HCT116 (cell line): Measurements from ENCODE around the gene P2RX1. TPM values are rescaled to one million over a fixed set of nuclear protein-coding genes. Genes with fewer than 3 reads are reported as not detected.

Source experiments
- ATAC-seq: fragments of 200-7000 bp; cut with Tn5 transposase; 2 replicates; pipeline ENCODE4 v1.9.1; 2020; ENCODE audit warnings: mild to moderate bottlenecking, moderate library complexity
- BruUV-seq: library from RNA; stranded (reverse); fragments of 400-500 nt; replicated peaks from 2 replicates; lab custom pipeline; 2021; lab: Mats Ljungman, UMichigan
- CTCF ChIA-PET: fragments of 300-600 bp; sonication (Branson Sonifier 250); formaldehyde crosslinking; loops from one replicate; lab custom pipeline; 2021; ENCODE audit warnings: antibody characterized with exemption; lab: Charles Lee
- POLR2A ChIA-PET: fragments of 300-600, 350-600 bp; sonication (Branson Sonifier 250); formaldehyde crosslinking; loops from one replicate; lab custom pipeline; 2021; ENCODE audit warnings: antibody characterized with exemption; lab: Charles Lee
- RAD21 ChIA-PET, 2 experiments: fragments of 300-600 bp; sonication (Branson Sonifier 250); formaldehyde crosslinking; loops; one replicate each; lab custom pipeline; 2023; ENCODE audit warnings: low total read pairs in 2 of 2; ENCODE audit not compliant: uncharacterized antibody in 2 of 2, unreplicated experiment in 2 of 2, low non-redundant PET in 1 of 2; lab: Charles Lee
- DNase-seq: peaks from one replicate; pipeline ENCODE4 v3.0.0-alpha.2; 2010; ENCODE audit warnings: low read depth, low spot score
- H2AFZ ChIP-seq: fragments of 200-600 bp; shearing (Covaris generic), sonication (generic); 2 replicates; pipeline ENCODE4 v1.6.1; 2017; ENCODE audit warnings: low read depth, mixed run types, mixed read lengths, antibody characterized with exemption, low read length; ENCODE audit not compliant: poor library complexity, severe bottlenecking
- H3K27ac ChIP-seq: 2 replicates; pipeline ENCODE4 v1.5.1; 2012; ENCODE audit warnings: low read depth, low read length
- H3K27me3 ChIP-seq: fragments of 200-600 bp; sonication (generic); 2 replicates; pipeline ENCODE4 v1.6.1; 2016; ENCODE audit warnings: mixed run types, low read length, mixed read lengths; ENCODE audit not compliant: insufficient read depth
- H3K36me3 ChIP-seq, 2 experiments: fragments of 200-500 bp in 1 of 2; fragments of 200-600 bp in 1 of 2; sonication (Bioruptor generic) in 1 of 2; sonication (generic) in 1 of 2; 2 replicates each; pipeline versions ENCODE4 v1.5.1 to v1.6.1; 2014 to 2016; ENCODE audit warnings: low read length in 2 of 2, inconsistent platforms in 1 of 2, mixed read lengths in 1 of 2, mixed run types in 1 of 2; ENCODE audit not compliant: insufficient read depth in 2 of 2, control insufficient read depth in 1 of 2
- H3K4me1 ChIP-seq, 2 experiments: fragments of 200-600 bp in 1 of 2; sonication (generic) in 1 of 2; 2 replicates each; pipeline versions ENCODE4 v1.5.1 to v1.6.1; 2012 to 2017; ENCODE audit warnings: low read length in 2 of 2, inconsistent platforms in 1 of 2, mild to moderate bottlenecking in 1 of 2, mixed read lengths in 1 of 2, mixed run types in 1 of 2, moderate library complexity in 1 of 2; ENCODE audit not compliant: insufficient read depth in 2 of 2, control insufficient read depth in 1 of 2
- H3K4me2 ChIP-seq: fragments of 200-600 bp; sonication (generic); 2 replicates; pipeline ENCODE4 v1.6.1; 2017; ENCODE audit warnings: mixed run types, low read length, mixed read lengths
- H3K4me3 ChIP-seq, 2 experiments: fragments of 200-600 bp in 1 of 2; sonication (generic) in 1 of 2; replicated peaks in 1 of 2; 2 replicates each; pipeline ENCODE4 v1.5.1; 2011 to 2016; ENCODE audit warnings: low read length in 2 of 2, control low read depth in 1 of 2, low read depth in 1 of 2, mild to moderate bottlenecking in 1 of 2, mixed read lengths in 1 of 2, mixed run types in 1 of 2
- H3K79me2 ChIP-seq: fragments of 200-600 bp; sonication (generic); 2 replicates; pipeline ENCODE4 v1.6.1; 2017; ENCODE audit warnings: mild to moderate bottlenecking, mixed run types, low read length, moderate library complexity, mixed read lengths; ENCODE audit not compliant: insufficient read depth
- H3K9ac ChIP-seq: fragments of 200-600 bp; sonication (generic); 2 replicates; pipeline ENCODE4 v1.6.1; 2016; ENCODE audit warnings: low read length, mixed read lengths
- H3K9me2 ChIP-seq: fragments of 200-600 bp; sonication (generic), shearing (Covaris generic); 2 replicates; pipeline ENCODE4 v1.6.1; 2017; ENCODE audit warnings: mixed run types, mild to moderate bottlenecking, moderate library complexity; ENCODE audit not compliant: insufficient read depth
- H3K9me3 ChIP-seq, 2 experiments: fragments of 200-500 bp in 1 of 2; fragments of 200-600 bp in 1 of 2; sonication (Bioruptor generic) in 1 of 2; sonication (generic) in 1 of 2; 2 replicates each; pipeline ENCODE4 v1.6.1; 2014 to 2017; ENCODE audit warnings: low read length in 2 of 2, mixed read lengths in 2 of 2, inconsistent platforms in 1 of 2, low read depth in 1 of 2, mild to moderate bottlenecking in 1 of 2, mixed run types in 1 of 2, moderate library complexity in 1 of 2; ENCODE audit not compliant: control insufficient read depth in 1 of 2, insufficient read depth in 1 of 2
- H4K20me1 ChIP-seq: fragments of 200-600 bp; sonication (generic), shearing (Covaris generic); 2 replicates; pipeline ENCODE4 v1.6.1; 2017; ENCODE audit warnings: mixed run types, mild to moderate bottlenecking, moderate library complexity; ENCODE audit not compliant: insufficient read depth
- CEBPB ChIP-seq: IDR thresholded peaks from 2 replicates; pipeline ENCODE4 v1.6.1; 2012; ENCODE audit warnings: low read depth
- EZH2 ChIP-seq: fragments of 200-600 bp; sonication (generic); IDR thresholded peaks from 2 replicates; pipeline ENCODE4 v1.6.1; 2017; ENCODE audit warnings: antibody characterized with exemption, mixed run types
- EZH2phosphoT487 ChIP-seq: fragments of 200-600 bp; IDR thresholded peaks from 2 replicates; pipeline ENCODE4 v1.6.1; 2018; ENCODE audit warnings: antibody characterized with exemption, borderline replicate concordance
- POLR2A ChIP-seq: IDR thresholded peaks from 2 replicates; pipeline ENCODE4 v1.7.0; 2011; ENCODE audit warnings: borderline replicate concordance; ENCODE audit not compliant: insufficient read depth, insufficient read length; ENCODE audit errors: extremely low read depth
- POLR2AphosphoS5 ChIP-seq: IDR thresholded peaks from 2 replicates; pipeline ENCODE4 v1.6.1; 2011; ENCODE audit warnings: mild to moderate bottlenecking, low read depth, low read length, moderate library complexity
- RAD21 ChIP-seq: IDR thresholded peaks from 2 replicates; pipeline ENCODE4 v1.6.1; 2012; ENCODE audit warnings: low read depth, mild to moderate bottlenecking
- SIN3A ChIP-seq: IDR thresholded peaks from 2 replicates; pipeline ENCODE4 v1.6.1; 2012; ENCODE audit warnings: low read depth
- SRF ChIP-seq: IDR thresholded peaks from 2 replicates; pipeline ENCODE4 v1.6.1; 2012; ENCODE audit warnings: low read depth
- YY1 ChIP-seq: IDR thresholded peaks from 2 replicates; pipeline ENCODE4 v1.6.1; 2011; ENCODE audit warnings: low read length, low read depth, moderate library complexity, mild to moderate bottlenecking; ENCODE audit not compliant: insufficient replicate concordance; ENCODE audit errors: extremely low read depth
- intact Hi-C: fragments of 100-400 bp; cut with micrococcal nuclease; formaldehyde crosslinking; loops from 2 replicates; pipeline ENCODE4 v1.10.0; 2022
- total RNA-seq: library from RNA; stranded (reverse); gene quantifications from one replicate; pipeline ENCODE4 v1.2.1, GENCODE V29; 2021; ENCODE audit not compliant: unreplicated experiment
- TF ChIP-seq, protein P1 (sequence below): IDR thresholded peaks from 2 replicates; pipeline ENCODE4 v1.6.1; 2012
- TF ChIP-seq, protein P2 (sequence below), 3 experiments: fragments of 200-600 bp in 1 of 3; sonication (generic) in 1 of 3; IDR thresholded peaks in 2 of 3; conservative IDR thresholded peaks in 1 of 3; 2 replicates each; pipeline ENCODE4 v1.5.1; 2012 to 2017; ENCODE audit warnings: low read depth in 2 of 3, low read length in 2 of 3, antibody characterized with exemption in 1 of 3, borderline replicate concordance in 1 of 3, control low read depth in 1 of 3, mild to moderate bottlenecking in 1 of 3, mixed read lengths in 1 of 3, mixed run types in 1 of 3, moderate library complexity in 1 of 3; ENCODE audit not compliant: insufficient read depth in 1 of 3
- TF ChIP-seq, protein P3 (sequence below): IDR thresholded peaks from 2 replicates; pipeline ENCODE4 v1.6.1; 2011; ENCODE audit warnings: mild to moderate bottlenecking, low read length, moderate library complexity; ENCODE audit not compliant: insufficient replicate concordance; ENCODE audit errors: extremely low read depth

P2RX1 gene
- total RNA-seq, 1 experiment from 2014 or later: not detected

GRCh38 chr17:3861761-3862681, 54.2 kb downstream of the P2RX1 start:
- TF ChIP-seq EZH2: no peak
- Histone ChIP-seq H3K4me1 (no peaks in the 10 kb centered on the region), H3K4me3 (no peak overlapping the region), H3K4me2 (no peak overlapping the region), H3K27me3 (no peaks in the 10 kb centered on the region), H4K20me1 (no peaks in the 10 kb centered on the region), H3K9ac (no peak overlapping the region), H3K36me3 (peaks cover 0 to 8% of the 10 kb centered on the region in 2 experiments; a peak in 1 of 4 replicates), H3K9me3 (no peaks in the 10 kb centered on the region), H3K27ac (no peak overlapping the region), H3K9me2 (no peaks in the 10 kb centered on the region), H2AFZ (no peak overlapping the region), H3K79me2 (no peaks in the 10 kb centered on the region)
- BruUV-seq: no TSS peak
- ChIA-PET RAD21 (no interaction called here), POLR2A (no interaction called here), CTCF (interaction anchor here (0.5 to 1.1 kb wide), 3 partner anchors 16 to 123 kb away, joined by 3 read pairs; no protein-coding TSS in a partner anchor)
- intact Hi-C loops: loop anchor here (2.0 to 5.0 kb wide), 2 partner anchors 143 to 215 kb away; no protein-coding TSS in a partner anchor
- DNase-seq: no peak
- no peak for ATAC-seq

DNA sequence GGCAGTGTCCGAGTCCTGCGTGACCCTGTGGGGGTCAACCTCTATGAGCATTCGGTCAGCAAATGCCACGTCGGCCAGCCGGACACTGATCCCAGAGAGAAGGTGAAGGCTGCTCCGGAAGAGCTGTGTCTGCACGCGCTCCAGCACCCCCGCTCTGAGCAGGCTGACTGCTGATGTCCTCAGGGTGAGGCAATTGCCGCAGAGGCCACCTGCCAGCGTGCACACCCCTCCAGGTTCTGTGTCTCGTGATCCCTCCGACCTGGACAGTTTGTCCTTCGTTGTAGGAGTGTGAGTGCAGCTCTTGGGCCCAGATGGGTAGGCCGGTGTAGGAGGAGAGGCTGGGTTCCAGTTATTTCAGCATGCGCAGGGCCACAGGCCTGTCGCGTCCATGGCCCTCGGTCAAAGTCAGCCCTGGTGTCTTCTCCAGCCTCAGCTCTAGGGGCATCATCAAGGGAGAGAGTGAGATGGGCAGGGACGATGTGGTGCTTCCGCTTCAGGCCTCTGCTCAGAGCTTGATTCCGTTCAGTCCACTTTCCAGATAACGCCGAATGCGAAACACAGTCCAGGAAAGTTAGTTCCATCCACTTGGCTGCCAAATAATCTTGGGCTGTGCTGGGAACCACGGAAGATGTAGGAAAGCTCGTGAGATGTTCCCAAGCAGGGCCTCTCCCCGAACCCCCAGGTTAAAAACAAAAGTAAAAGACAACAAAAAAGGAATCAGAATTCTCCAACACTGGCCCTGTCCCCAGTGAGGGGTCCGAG, 55.1 kb downstream of the P2RX1 start:
- no peak overlapping the region for H3K4me3 ChIP-seq
- no peak overlapping the region for H3K4me2 ChIP-seq
- H3K4me1 ChIP-seq: no peaks in the 10 kb centered on the region
- ChIA-PET POLR2A (no interaction called here), CTCF (interaction anchor here (1.1 to 1.2 kb wide), 2 partner anchors 18 to 53 kb away, joined by 3 read pairs; no protein-coding TSS in a partner anchor), RAD21 (interaction anchor here in 1 of 2 experiments (0.6 kb wide), 1 partner anchor 16 kb away, joined by 7 read pairs; no protein-coding TSS in a partner anchor)
- no peaks in the 10 kb centered on the region for H3K79me2 ChIP-seq
- H3K9me3 ChIP-seq: no peaks in the 10 kb centered on the region
- no peak overlapping the region for H3K9ac ChIP-seq
- no peaks in the 10 kb centered on the region for H4K20me1 ChIP-seq
- H3K9me2 ChIP-seq: no peaks in the 10 kb centered on the region
- peaks cover 0 to 8% of the 10 kb centered on the region in 2 experiments; a peak in 1 of 4 replicates for H3K36me3 ChIP-seq
- no peak overlapping the region for H3K27ac ChIP-seq
- ATAC-seq (no peak), DNase-seq (no peak)
- BruUV-seq: no TSS peak
- intact Hi-C loops: loop anchor here (5.0 kb wide), 1 partner anchor 216 kb away; no protein-coding TSS in a partner anchor
- no peak overlapping the region for H2AFZ ChIP-seq
- no peaks in the 10 kb centered on the region for H3K27me3 ChIP-seq
- TF ChIP-seq POLR2AphosphoS5: no peak
- TF ChIP-seq, protein P1, sequence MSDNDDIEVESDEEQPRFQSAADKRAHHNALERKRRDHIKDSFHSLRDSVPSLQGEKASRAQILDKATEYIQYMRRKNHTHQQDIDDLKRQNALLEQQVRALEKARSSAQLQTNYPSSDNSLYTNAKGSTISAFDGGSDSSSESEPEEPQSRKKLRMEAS: no peak
- no peak for TF ChIP-seq RAD21
- TF ChIP-seq POLR2A: no peak
- no peak for TF ChIP-seq SRF
- TF ChIP-seq SIN3A: no peak
- no peak for TF ChIP-seq CEBPB
- no peak for TF ChIP-seq EZH2phosphoT487
- TF ChIP-seq YY1: no peak
- TF ChIP-seq, protein P2, sequence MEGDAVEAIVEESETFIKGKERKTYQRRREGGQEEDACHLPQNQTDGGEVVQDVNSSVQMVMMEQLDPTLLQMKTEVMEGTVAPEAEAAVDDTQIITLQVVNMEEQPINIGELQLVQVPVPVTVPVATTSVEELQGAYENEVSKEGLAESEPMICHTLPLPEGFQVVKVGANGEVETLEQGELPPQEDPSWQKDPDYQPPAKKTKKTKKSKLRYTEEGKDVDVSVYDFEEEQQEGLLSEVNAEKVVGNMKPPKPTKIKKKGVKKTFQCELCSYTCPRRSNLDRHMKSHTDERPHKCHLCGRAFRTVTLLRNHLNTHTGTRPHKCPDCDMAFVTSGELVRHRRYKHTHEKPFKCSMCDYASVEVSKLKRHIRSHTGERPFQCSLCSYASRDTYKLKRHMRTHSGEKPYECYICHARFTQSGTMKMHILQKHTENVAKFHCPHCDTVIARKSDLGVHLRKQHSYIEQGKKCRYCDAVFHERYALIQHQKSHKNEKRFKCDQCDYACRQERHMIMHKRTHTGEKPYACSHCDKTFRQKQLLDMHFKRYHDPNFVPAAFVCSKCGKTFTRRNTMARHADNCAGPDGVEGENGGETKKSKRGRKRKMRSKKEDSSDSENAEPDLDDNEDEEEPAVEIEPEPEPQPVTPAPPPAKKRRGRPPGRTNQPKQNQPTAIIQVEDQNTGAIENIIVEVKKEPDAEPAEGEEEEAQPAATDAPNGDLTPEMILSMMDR (IDR thresholded peaks at IDR 0.05 in 2 of 3, conservative IDR thresholded peaks at IDR 0.05 in 1 of 3; ENCODE audit: borderline replicate concordance in 1 of 3, insufficient read depth in 1 of 3, low read depth in 2 of 3, low read length in 2 of 3): no peak
- TF ChIP-seq, protein P3, sequence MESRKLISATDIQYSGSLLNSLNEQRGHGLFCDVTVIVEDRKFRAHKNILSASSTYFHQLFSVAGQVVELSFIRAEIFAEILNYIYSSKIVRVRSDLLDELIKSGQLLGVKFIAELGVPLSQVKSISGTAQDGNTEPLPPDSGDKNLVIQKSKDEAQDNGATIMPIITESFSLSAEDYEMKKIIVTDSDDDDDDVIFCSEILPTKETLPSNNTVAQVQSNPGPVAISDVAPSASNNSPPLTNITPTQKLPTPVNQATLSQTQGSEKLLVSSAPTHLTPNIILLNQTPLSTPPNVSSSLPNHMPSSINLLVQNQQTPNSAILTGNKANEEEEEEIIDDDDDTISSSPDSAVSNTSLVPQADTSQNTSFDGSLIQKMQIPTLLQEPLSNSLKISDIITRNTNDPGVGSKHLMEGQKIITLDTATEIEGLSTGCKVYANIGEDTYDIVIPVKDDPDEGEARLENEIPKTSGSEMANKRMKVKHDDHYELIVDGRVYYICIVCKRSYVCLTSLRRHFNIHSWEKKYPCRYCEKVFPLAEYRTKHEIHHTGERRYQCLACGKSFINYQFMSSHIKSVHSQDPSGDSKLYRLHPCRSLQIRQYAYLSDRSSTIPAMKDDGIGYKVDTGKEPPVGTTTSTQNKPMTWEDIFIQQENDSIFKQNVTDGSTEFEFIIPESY: no peak
